GM19025 (cell line): ENCODE measurements around the gene TSEN2.

Experiments
- ATAC-seq: cut with Tn5 transposase; IDR thresholded peaks from one replicate; pipeline ENCODE4 v1.9.1; 2021; ENCODE audit warnings: mild to moderate bottlenecking, low read depth, moderate library complexity; ENCODE audit not compliant: unreplicated experiment

The TSEN2 gene

DNA sequence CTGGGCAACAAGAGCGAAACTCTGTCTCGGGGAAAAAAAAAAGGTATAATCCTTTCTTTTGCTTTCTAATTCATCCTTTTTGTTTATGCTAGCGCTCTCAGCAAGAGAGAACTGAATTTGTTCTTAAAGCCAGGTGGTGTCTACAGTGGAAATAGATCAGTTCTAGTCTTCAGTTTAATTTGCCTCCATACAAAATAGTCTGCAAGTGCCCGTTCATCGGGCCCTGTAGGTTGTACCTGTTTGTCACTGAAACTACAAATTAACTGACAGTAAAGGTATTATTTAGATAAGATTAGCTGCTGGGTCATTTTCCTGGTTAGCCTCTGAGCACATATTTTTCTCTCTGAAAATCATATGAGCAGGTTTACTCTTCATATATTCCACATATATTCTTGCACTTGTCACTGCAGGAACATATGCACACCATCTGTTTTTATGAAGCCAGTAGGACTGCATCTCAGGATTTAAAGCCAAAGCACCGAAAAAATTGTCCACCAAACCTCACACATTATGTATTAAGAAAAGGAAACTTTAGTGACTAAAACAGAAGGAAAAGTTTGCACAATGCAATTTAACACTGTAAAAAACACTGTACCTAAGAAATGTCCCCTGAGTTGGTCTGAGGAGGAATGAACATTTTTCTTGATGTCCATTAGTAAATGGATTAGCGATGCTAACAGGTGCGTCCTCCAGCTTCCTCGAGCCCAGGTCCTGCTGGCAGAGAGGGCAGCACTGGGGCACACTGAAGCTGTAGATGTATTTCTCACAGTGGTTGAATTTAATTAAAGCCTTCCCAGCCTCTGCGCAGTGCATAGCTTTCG, 60.6 kb downstream of the TSEN2 start:
- no peak for ATAC-seq

DNA sequence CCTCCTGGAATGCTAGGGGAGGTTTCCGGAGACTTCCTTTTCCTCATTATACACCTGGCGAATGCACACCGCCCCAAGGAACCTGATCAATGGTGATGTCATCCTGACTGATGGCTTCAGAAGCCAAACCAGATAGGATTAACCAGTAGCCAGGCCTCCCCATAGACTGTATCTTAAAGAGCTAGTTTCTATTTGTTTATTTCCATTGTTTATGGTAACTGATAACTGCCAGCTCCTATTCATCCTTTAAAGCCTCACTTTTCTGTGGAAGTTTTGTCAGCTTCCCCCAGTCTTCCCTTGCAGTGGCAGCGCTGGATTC, 61.2 kb downstream of the TSEN2 start, which contains the start of gene MKRN2OS:
MKRN2OS (minus strand) TSS at position 27 of the 319 bp plus-strand sequence. CDS start 35 bp downstream, outside the sequence.
- no peak for ATAC-seq

DNA sequence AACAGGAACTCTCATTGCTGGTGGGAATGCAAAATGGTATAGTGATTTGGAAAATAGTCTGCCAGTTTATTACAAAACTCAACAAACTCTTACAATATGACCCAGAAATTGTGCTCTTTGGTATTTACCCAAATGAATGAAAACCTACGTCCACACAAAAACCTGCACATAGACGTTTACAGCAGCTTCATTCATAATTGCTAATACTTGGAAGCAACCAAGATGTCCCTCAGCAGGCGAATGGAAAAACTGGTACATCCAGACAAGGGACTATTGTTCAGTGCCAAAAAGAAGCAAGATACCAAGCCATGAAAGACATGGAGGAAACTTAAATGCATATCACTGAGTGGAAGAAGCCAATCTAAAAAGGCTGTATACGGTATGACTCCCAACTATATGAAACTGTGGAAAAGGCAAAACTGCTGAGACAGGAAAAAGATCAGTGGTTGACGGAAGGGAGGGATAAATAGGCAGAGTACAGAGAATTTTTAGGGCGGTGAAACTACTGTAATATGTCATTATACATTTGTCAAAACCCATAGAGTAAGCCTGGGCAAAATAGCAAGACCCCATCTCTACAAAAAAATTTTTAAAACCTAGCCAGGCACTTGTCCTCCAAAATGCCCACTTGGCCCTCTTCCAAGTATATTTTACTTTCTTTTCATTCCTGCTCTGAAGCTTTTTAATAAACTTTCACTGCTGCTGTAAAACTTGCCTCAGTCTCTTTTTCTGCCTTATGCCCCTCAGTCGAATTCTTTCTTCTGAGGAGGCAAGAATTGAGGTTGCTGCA, 65.9 kb downstream of the TSEN2 start:
- no peak for ATAC-seq

DNA sequence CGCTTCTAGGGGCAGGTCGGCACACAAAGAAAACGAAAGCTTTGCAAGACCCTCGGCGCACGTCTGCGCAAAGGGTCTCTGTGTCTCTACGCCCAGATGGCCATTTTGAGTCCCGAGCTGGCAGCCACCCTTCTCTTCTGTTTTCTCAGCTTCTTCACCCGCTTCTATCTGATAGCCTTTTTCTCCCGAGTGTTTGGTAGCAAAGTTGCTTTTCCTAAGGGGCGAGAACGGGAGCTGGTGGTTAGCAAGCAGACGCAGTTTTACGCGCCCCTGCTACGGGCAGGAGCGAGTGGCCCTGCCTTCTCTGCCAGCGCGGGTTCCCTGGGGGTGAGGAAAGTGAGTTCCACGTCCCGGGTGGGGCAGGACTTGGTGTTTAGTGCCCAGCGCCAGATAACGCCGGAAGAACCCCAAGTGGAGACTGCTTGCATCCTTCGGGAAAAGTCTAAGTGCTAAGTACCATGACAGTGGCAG, 69.7 kb downstream of the TSEN2 start:
- no peak for ATAC-seq

DNA sequence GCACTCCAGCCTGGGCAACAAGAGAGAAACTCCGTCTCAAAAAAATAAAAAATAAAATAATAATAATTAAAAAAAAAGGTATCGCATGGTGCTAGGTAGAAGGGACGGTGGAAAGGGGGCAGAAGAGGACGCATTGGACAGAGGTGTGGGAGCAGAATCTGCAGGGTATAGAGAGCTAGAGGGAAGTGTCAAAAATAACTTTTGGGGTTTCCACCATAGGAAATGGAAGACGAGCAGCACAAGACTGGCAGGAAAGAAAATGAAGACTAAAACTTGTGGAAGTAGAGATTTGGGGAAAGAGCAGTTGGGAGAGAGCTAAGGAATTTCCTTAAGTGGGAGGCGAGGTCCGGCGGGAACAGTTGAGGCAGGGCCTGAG, 72.0 kb downstream of the TSEN2 start:
- no peak for ATAC-seq

DNA sequence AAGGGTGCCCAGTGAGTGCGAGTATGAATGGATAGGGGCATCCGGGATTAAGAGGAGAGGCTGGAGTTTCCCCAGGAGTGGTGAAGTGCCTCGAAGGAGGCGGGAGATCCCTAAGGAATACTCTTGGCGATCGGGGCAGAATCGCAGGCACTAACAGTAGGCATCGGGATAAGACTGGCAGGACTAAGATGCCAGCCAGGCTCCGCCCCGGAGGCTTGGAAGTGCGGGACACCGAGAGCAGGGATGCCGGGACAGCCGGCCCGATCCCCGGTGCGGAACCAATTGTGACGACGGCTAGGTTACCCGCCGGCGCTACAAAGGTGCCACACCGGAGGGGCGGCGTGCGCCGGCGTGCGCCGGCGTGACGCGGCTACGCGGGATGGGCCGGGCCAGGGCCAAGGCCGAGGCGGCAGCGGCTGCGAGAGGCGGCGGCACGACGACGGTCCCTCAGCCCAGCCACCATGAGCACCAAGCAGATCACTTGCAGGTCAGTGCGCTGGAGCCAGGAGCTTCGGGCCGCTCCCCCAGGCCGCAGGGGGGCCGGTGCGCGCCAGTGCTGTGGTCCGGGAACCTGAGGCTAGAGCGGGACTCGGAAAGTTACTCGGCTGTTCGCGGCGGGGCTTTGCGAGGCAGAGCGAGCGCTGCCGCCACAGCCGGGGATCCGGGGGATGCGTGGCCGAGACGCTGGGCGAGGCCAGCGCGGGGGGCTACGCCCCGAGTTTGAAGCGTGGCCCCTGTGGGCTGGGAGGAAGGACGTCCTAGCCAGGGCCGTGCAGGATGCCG, 72.6 kb downstream of the TSEN2 start, which contains the start of gene MKRN2:
MKRN2 (plus strand) TSS at position 398 of the 783 bp plus-strand sequence; CDS start at position 462, 64 bp downstream.
- ATAC-seq = peak; percentile 83

DNA sequence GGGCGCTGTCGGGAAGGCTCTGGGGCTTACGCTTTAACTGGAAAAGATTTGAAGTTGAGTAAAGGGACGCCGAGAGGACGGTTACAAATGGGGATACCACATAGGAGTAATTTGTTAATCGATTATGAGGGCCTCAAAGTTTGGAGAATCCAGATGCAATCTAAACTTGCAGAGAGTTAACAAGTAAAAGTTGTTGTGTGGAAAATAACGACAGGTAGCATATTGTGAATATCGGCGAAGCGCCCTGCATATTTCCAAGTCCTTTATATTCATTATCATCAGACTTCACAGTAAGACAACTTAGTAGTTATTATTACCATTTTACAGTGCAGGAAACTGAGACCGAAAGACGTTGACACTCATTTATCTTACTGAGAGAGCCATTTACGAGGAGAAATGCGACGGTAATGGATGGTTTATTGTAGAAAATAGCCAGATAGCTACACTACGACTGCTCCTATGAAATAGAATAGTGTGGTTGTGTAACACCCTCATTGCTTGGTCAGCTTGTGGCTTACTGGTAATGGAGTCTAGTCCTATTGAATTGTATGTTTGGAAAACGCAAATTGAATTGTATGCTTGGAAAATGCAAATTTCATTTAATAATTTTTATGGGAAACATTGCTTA, 73.3 kb downstream of the TSEN2 start:
- no peak for ATAC-seq

DNA sequence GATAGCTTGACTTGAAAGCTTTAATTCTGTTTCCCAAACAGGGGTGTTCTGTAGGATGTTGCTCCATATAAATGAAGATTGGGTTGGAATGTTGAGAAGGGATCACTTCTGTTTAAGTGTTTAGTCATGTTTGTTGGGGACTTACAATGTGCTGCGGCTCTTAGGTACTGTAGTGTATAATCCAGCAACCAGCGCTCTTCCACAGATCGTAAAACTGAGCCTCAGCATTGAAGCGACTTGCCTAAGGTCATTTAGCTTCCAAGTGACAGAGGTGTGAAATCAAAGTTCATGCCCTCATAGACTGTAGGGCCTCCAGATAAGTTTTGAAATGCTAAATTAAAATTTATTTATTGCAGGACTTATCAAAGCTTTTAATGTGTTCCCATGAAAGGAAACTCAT, 74.4 kb downstream of the TSEN2 start:
- no peak for ATAC-seq

DNA sequence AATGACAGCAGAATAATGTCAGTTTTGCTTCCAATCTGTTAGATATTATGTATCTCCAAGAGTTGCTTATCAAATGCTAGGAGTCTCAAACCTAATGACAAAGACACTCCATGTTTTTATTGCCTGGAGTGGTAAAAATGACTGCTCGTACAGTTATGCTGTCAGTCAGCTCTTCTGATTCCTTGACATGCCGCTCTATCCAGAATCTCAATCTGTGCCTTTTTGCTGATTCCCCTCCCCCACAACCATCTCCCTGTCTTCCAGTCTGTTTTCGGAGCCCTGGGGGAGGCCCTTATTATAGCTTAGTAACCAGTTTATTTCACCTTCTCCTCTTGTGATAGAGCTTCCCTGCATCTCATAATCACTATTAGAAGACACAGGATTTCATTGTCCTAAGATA, 75.2 kb downstream of the TSEN2 start:
- no peak for ATAC-seq

DNA sequence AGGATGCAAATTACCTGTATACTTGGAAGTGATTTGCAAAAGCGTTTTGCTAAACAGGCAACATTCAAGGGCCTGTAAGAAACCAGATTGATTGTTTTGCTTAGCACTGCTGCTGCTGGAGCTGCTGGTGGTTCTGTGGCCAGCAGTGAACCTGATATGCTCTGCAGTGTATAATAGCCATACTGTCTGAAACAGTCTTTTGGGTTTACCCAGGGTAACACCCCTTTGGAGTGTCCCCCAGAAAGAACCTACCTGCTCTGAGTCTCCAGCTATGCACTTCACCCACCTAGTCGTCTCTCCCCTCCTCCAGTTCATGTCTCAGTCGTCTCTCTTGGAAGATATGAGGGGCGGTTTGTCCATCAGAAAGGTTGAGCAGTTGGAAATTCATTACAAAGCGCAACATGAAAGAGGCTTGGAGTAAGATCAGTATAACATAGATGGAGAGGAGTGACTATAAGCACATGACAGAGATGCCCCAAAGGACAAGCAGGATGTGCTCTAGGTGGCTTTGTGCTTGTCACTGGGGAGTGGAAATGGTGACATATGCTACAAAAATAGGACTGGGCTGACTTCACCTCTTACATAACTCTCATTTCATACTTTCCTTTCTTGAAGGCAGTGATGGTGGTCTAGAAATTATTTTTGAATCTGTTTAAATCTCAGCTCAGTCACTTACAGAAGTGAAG, 76.4 kb downstream of the TSEN2 start:
- ATAC-seq = no peak

DNA sequence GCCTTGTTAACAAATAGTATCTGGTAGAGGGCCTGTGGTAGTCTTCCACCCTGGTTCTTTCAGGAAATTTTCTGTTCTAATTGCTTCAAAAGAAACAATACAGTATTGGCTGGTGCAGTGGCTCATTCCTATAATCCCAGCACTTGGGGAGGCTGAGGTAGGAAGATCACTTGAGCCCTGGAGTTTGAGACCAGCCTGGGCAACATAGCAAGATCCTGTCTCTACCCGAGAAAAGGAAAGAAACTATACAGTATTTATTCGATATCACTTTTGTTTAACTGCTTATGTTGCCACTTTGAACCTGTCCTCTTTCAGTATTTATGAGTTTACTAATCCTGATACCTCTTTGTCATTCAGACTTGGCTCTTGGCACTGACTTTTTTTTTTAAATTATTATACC, 77.1 kb downstream of the TSEN2 start:
- no peak for ATAC-seq

DNA sequence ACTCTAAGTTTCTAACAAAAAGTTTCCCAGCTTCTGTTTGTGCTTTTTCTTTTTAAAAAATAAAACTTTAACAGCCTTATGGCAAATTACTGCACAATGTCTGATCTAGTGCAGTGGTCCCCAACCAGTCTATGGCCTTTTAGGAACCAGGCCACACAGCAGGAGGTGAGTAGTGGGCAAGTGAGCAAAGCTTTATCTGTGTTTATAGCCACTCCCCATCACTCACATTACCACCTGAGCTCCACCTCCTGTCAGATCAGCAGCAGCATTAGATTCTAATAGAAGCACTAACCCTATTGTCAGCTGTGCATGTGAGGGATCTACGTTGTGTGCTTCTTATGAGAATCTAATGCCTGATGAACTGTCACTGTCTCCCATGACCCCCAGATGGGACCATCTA, 78.2 kb downstream of the TSEN2 start:
- ATAC-seq = no peak

DNA sequence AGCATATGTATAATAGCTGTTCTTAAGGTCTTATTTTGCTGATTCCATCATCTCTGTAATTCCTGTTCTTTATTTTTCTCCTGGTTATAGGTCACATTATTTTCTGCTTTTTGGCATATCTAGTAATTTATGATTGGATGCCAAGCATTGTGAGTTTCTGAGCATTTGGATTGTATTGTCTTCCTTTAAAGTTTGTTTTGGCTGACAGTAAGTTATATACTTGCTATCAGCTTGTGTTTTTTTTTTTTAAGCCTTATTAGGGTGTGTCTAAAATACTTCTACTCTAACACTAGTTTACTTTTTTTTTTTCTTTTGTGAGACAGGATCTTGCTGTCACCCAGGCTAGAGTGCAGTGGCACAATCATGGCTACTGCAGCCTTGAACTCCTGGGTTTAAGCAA, 82.7 kb downstream of the TSEN2 start:
- no peak for ATAC-seq

DNA sequence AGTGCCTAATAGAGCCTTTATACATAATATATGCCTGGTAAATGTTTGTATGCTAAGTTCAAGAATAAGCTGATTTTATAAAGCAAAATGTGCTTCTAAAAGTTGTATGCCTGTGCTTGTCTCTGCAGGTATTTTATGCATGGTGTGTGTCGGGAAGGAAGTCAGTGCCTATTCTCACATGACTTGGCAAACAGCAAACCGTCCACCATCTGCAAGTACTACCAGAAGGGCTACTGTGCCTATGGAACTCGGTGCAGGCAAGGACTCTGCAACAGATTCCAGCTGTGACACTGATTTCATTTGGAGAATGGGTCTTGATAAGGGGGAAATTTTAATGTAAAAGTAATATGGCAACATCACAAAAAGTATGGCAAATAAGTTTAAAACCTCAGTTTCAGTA, 84.5 kb downstream of the TSEN2 start:
- no peak for ATAC-seq

DNA sequence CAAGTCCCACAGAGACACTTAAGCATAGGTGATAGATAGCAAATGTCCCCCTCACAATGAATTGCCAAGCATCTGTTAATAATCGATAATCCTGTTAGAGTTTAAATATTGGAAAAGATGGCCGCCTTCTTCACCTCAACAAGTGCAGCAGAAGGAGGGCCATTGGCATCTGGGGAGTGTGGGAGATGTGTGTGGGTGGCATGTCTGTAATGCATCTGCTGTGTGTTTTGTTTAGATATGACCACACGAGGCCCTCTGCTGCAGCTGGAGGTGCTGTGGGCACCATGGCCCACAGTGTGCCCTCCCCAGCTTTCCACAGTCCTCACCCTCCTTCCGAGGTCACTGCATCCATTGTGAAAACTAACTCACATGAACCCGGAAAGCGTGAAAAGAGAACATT, 85.6 kb downstream of the TSEN2 start:
- ATAC-seq = no peak

DNA sequence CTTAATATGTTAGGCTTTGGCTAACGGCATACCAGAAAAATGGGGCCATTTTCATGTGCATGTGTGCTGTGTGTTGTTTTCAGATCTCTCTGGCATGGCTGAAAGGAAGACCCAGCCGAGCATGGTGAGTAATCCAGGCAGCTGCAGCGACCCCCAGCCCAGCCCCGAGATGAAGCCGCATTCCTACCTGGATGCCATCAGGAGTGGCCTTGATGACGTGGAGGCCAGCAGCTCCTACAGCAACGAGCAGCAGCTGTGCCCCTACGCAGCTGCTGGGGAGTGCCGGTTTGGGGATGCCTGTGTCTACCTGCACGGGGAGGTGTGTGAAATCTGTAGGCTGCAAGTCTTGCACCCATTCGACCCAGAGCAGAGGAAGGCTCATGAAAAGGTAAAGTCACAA, 87.7 kb downstream of the TSEN2 start:
- ATAC-seq = no peak

DNA sequence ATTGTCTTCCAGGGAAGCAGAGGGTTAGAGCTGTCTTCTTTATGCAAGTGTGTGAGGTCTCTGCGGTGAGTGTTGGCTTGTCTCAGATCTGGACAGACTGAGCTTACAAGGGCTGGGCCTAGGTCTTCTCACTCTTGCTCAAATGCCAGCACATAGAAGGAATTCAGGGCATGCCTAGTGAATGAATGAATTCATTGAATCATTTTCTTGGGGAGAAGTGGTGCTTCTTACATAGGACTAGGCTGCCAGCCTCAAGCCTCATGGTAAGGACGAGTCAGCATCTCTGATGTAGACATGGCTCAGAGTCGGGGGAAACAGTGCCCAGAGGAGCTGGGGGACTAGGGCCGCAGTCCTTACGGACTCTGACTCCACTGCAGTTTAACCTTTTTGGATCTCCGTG, 89.9 kb downstream of the TSEN2 start:
- ATAC-seq = no peak

DNA sequence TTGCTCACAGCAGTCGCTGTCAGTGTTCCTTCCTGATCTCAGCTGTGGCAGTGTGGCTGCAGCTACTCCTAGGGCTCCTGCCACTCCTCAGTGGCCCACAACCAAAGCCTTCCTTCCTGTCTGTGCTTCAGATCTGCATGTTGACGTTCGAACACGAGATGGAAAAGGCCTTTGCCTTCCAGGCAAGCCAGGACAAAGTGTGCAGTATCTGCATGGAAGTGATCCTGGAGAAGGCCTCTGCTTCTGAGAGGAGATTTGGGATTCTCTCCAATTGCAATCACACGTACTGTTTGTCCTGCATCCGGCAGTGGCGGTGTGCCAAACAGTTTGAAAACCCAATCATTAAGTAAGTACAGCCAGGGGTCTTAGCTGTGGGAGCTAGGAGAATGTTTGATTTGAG, 90.4 kb downstream of the TSEN2 start:
- no peak for ATAC-seq

DNA sequence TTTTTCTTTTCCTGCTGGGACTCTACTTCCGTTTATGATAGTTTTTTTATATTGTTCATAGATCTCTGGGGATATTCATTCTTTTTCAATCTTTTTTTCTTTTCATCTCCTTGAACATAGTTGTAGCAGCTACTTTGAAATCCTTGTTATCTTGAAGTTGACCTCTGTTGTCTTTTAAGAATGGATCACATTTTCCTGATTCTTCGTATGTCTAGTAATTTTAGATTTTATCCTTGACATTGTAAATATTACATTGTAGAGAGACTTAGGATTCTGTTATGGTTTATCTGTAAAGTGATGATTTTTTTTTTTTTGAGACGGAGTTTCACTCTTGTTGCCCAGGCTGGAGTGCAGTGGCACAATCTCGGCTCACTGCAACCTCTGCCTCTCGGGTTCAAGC, 93.1 kb downstream of the TSEN2 start:
- no peak for ATAC-seq

DNA sequence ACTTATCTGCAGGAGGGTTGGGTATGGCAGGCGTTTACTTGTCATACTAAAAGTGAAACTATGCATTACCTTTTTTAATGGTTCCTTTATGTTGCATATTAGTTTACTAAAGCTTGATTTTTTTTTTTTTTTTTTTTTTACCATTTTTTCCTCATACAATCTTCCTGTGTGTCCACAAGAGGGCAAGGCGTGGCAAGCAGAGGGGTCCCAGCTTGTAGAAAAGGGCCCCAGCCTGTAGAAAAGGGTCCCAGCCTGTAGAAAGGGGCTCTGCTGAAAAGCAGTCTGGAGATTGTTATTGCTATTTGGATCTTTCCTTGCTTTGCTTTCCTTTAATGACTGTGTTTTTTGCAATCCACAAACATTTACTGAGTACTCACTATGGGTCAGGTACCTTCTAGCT, 94.5 kb downstream of the TSEN2 start:
- no peak for ATAC-seq
